Kidney (tissue), 14 donors: ENCODE measurements around the gene BTN3A1. TPM values are rescaled to one million over a fixed set of nuclear protein-coding genes. Genes with fewer than 3 reads are reported as not detected.

Experiments used
- DNase-seq, 5 donors: peaks; one replicate each; pipeline ENCODE4 v3.0.0-alpha.2; 2013 to 2020
- FAIRE-seq: peaks from 2 replicates; lab custom pipeline; 2012; peaks lifted over from hg19 to GRCh38; lab: Jason Lieb, UNC
- H3K27ac ChIP-seq, 2 donors: one replicate each; pipeline ENCODE4 v1.7.0; 2013; ENCODE audit warnings: low read depth in 2 of 2, low read length in 2 of 2, inconsistent platforms in 1 of 2
- H3K27me3 ChIP-seq: one replicate; pipeline ENCODE4 v1.7.1; 2013; ENCODE audit warnings: low read length, inconsistent platforms; ENCODE audit not compliant: control insufficient read depth, insufficient read depth
- H3K36me3 ChIP-seq, 3 donors: one replicate each; pipeline versions ENCODE4 v1.7.0 to v1.7.1; 2013; ENCODE audit warnings: low read length in 3 of 3, control low read depth in 1 of 3, inconsistent platforms in 1 of 3; ENCODE audit not compliant: insufficient read depth in 3 of 3, control insufficient read depth in 2 of 3
- H3K4me1 ChIP-seq, 3 donors: one replicate each; pipeline versions ENCODE4 v1.7.0 to v1.7.1; 2013; ENCODE audit warnings: low read length in 3 of 3, inconsistent platforms in 1 of 3, low read depth in 1 of 3; ENCODE audit not compliant: control insufficient read depth in 2 of 3, insufficient read depth in 2 of 3
- H3K4me3 ChIP-seq, 3 donors: one replicate each; pipeline versions ENCODE4 v1.7.0 to v1.8.1; 2013; ENCODE audit warnings: low read length in 3 of 3, control low read depth in 1 of 3, inconsistent platforms in 1 of 3
- H3K9ac ChIP-seq, 3 donors: one replicate each; pipeline versions ENCODE4 v1.7.0 to v1.7.1; 2013; ENCODE audit warnings: low read length in 3 of 3, control low read depth in 1 of 3, inconsistent platforms in 1 of 3
- H3K9me3 ChIP-seq, 3 donors: one replicate each; pipeline versions ENCODE4 v1.7.0 to v1.7.1; 2013; ENCODE audit warnings: low read length in 3 of 3, control low read depth in 1 of 3, inconsistent platforms in 1 of 3; ENCODE audit not compliant: control insufficient read depth in 2 of 3, insufficient read depth in 1 of 3
- intact Hi-C: fragments of 100-400 bp; cut with DNase I; formaldehyde crosslinking; loops from one replicate; pipeline ENCODE4 v1.11.1; 2022
- polyA plus RNA-seq: library from polyadenylated mRNA; stranded (reverse); fragments of 350-450 nt; fragmentation: Illumina TruSeq; extraction: RNeasy Lipid Tissue Mini Kit (QIAGEN cat#74804); gene quantifications from one replicate; pipeline ENCODE4 v1.2.3, GENCODE V29; 2014; ENCODE audit warnings: low read depth, low replicate concordance; ENCODE audit not compliant: insufficient read depth
- total RNA-seq: library from RNA; stranded (reverse); fragmentation: NEBNext Ultra II Directional; extraction: Animal tissue kit (Norgen Biotek cat#: 25700); gene quantifications from one replicate; pipeline ENCODE4 v1.2.1, GENCODE V29; 2021
- TF ChIP-seq, protein P1 (sequence below): IDR thresholded peaks from 3 replicates; pipeline ENCODE4 v1.5.1; 2012; ENCODE audit warnings: mild to moderate bottlenecking, moderate library complexity, borderline replicate concordance; ENCODE audit not compliant: insufficient read depth; ENCODE audit errors: extremely low read depth
- donor health status: control.
- donor health status: control.
- donor health status: control.
- donor health status: control.
- donor health status: control.
- donor health status: DM: yes; HTN: yes; CAD: no.
- donor health status: Normal renal cell carcinoma (clear cell type).

BTN3A1 gene
- total and polyA plus RNA-seq, 2 donors from 2014 or later, result 13.8 to 23.1 TPM

DNA sequence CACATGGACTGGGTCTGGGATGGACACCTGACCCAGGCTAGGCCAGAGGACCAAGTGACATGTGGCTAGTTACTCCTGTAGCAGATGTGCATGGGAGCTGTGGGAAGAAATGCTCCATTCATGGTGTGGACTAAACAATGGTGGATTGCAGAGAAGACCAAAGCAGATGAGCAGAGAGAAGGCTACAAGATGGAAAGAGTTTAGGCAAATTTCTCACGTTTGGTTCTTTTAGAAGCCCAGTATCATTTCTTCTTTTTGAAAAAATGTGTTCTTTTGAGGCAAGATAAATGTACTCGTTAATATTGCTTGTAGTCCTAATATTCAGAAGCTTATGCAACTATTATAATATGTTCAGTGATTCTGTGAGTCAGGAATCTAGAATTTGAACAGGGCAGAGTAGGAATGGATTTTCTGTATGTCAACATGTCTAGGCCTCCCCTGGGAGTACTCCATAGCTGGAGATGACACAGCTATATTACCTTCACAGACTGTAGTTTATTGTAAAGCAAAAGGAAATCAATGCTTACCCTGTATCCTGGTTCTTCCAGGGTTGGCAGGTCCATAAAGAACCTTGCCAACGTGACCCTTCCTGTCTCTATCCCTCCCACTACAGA lies 53.4 kb downstream of the BTN3A1 start:
- TF ChIP-seq, protein P1, sequence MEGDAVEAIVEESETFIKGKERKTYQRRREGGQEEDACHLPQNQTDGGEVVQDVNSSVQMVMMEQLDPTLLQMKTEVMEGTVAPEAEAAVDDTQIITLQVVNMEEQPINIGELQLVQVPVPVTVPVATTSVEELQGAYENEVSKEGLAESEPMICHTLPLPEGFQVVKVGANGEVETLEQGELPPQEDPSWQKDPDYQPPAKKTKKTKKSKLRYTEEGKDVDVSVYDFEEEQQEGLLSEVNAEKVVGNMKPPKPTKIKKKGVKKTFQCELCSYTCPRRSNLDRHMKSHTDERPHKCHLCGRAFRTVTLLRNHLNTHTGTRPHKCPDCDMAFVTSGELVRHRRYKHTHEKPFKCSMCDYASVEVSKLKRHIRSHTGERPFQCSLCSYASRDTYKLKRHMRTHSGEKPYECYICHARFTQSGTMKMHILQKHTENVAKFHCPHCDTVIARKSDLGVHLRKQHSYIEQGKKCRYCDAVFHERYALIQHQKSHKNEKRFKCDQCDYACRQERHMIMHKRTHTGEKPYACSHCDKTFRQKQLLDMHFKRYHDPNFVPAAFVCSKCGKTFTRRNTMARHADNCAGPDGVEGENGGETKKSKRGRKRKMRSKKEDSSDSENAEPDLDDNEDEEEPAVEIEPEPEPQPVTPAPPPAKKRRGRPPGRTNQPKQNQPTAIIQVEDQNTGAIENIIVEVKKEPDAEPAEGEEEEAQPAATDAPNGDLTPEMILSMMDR, result no peak
- Histone ChIP-seq H3K9me3 (no peaks in the 10 kb centered on the region), H3K4me1 (peaks cover 0 to 14% (median 14%) of the 10 kb centered on the region in 3 donors), H3K36me3 (peaks cover 2 to 7% (median 3%) of the 10 kb centered on the region in 3 donors), H3K4me3 (no peak overlapping the region), H3K27ac (no peak overlapping the region), H3K9ac (no peak overlapping the region), H3K27me3 (no peaks in the 10 kb centered on the region)
- DNase-seq, result no peak
- intact Hi-C loops, result no loop called here
- FAIRE-seq, result no peak

DNA sequence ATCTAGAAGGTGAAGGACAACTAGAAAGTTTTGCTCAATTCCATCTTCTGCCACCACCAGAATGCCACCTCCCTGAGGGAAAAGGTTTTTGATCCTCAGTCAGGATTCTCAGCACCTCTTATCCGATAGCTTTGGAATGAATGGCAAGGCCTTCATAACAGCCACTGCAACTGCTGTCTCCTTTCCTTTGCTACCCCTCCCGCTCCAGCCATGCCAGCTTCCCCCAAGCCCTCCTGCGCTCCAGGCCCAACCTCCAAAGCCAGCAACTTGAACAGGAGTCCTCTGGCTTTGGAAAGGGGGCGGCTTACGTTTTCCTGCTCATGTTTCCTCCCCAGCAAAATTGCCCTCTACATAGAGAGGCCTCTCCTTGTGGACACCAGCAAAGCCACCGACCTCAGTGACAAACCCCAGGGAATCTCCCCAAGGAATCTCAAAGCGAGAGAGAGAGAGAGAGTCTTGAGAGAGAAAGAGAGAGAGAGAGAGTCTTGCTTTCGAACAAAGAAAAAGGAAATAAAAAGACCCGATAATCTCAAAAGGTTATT lies 55.3 kb downstream of the BTN3A1 start:
- Histone ChIP-seq H3K4me3 (peak overlapping the region; percentile 91 to 94 (median 94)), H3K9ac (peak overlapping the region in 2 of 3 donors; percentile 14 to 78), H3K36me3 (peaks cover 2 to 14% (median 3%) of the 10 kb centered on the region in 3 donors), H3K4me1 (peaks cover 0 to 17% (median 14%) of the 10 kb centered on the region in 3 donors), H3K27ac (peak overlapping the region; percentile 60 to 96), H3K9me3 (no peaks in the 10 kb centered on the region), H3K27me3 (no peaks in the 10 kb centered on the region)
- intact Hi-C loops, result no loop called here
- DNase-seq, result peak in 3 of 5 donors; percentile 70 to 85 (median 74)
- no peak for FAIRE-seq
- TF ChIP-seq, protein P1, result no peak

DNA sequence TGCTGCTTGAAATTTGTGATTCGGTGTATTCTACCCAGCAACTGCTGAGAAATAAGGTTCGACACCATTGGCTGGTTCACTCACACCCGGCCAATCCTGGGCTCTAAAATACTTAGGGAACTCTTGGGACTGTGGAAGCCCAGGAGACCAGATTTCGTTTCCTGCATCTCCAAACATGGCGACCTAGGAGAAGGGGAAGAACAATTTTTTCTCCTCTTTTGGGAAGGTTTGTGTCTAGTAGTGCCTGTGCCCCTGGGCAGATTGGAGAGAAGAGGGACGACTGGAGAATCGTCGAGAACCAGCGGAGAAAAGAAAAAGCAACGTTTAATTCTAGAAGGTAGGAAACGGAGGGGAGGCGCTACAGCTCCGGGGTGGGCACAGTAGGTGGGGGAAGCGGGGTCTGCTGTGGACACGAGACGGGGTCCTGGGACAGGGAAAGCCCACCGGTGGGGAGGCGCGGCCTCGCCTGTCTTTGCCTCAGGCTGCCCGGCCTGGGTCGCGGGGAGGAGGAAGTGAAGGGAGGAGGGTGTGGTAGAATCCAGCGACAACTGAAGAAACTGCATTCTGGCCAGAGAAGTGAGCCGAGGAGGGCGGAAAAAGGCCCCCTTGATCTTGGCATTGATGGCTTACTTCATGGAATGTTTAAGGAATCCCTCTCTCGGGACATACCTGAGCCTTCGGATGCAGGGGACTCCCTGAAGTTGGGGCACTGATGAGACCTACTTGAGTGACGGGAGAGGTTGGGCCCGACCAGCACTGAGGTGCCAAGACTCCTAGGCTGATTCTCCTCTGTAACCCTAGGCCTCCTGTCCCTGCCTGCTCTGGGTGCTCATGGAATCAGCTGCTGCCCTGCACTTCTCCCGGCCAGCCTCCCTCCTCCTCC lies 56.0 kb downstream of the BTN3A1 start, which contains the start of gene BTN2A1:
Gene BTN2A1 (plus strand): TSS at position 150 of the 883 bp plus-strand sequence. CDS start 682 bp downstream, at position 832.
- DNase-seq (peak; percentile 84 to 98 (median 90)), FAIRE-seq (peak; percentile 88)
- peak within 1 kb of the TSS; percentile 94 to 96 for H3K27ac ChIP-seq
- H3K9me3 ChIP-seq, result no peaks in the 10 kb centered on the region
- no peaks in the 10 kb centered on the region for H3K27me3 ChIP-seq
- H3K4me3 ChIP-seq, result peak within 1 kb of the TSS; percentile 91 to 94 (median 94)
- H3K9ac ChIP-seq, result peak within 1 kb of the TSS; percentile 88 to 98 (median 97)
- peaks cover 3 to 19% (median 6%) of the 10 kb centered on the region in 3 donors for H3K36me3 ChIP-seq
- intact Hi-C loops, result no loop called here
- TF ChIP-seq, protein P1, result no peak
- H3K4me1 ChIP-seq, result peaks cover 0 to 17% (median 14%) of the 10 kb centered on the region in 3 donors
